Measurements from ENCODE around the gene CTBP2. TPM values are rescaled to one million over a fixed set of nuclear protein-coding genes. Genes with fewer than 3 reads are reported as not detected.
A peak's percentile ranks its signal among the peaks of the same experiment; 100 is the strongest.

The CTBP2 gene
- total RNA-seq, 1 experiment from 2014 or later: 78.7 TPM

DNA sequence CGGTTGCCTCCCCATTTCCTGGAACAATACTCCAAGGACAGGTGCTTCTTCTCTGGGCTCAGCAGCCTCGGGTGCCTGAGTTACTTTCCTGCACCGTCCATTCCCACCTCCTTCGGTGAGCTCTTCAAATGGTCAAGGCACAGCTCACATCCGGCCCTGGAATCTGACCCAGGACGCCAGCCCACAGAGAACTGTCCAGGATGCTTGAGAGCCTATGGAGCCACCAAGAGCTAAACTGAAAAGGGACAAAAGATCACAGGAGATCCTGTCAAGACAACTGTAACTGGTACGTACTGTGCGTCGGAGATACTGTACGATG, 72.5 kb downstream of the CTBP2 start:
- TF ChIP-seq, protein P1, sequence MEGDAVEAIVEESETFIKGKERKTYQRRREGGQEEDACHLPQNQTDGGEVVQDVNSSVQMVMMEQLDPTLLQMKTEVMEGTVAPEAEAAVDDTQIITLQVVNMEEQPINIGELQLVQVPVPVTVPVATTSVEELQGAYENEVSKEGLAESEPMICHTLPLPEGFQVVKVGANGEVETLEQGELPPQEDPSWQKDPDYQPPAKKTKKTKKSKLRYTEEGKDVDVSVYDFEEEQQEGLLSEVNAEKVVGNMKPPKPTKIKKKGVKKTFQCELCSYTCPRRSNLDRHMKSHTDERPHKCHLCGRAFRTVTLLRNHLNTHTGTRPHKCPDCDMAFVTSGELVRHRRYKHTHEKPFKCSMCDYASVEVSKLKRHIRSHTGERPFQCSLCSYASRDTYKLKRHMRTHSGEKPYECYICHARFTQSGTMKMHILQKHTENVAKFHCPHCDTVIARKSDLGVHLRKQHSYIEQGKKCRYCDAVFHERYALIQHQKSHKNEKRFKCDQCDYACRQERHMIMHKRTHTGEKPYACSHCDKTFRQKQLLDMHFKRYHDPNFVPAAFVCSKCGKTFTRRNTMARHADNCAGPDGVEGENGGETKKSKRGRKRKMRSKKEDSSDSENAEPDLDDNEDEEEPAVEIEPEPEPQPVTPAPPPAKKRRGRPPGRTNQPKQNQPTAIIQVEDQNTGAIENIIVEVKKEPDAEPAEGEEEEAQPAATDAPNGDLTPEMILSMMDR (IDR thresholded peaks at IDR 0.05; ENCODE audit: unreplicated experiment): no peak
- Mint-ChIP-seq H3K27ac (ENCODE audit: unreplicated experiment) (no peak overlapping the region), H3K27me3 (ENCODE audit: unreplicated experiment) (no peaks in the 10 kb centered on the region), H3K36me3 (ENCODE audit: insufficient read depth, unreplicated experiment) (peaks cover 49% of the 10 kb centered on the region), H3K9me3 (ENCODE audit: low read depth, unreplicated experiment) (no peaks in the 10 kb centered on the region), H3K4me3 (ENCODE audit: low read depth, unreplicated experiment) (no peak overlapping the region), H3K4me1 (ENCODE audit: low read depth, unreplicated experiment) (peaks cover 32% of the 10 kb centered on the region)
- BruUV-seq (replicated peaks): no TSS peak
- DNase-seq: no peak
- intact Hi-C loops (cut with micrococcal nuclease; ENCODE audit: unreplicated experiment): no loop called here
- CTCF ChIA-PET: no interaction called here

DNA sequence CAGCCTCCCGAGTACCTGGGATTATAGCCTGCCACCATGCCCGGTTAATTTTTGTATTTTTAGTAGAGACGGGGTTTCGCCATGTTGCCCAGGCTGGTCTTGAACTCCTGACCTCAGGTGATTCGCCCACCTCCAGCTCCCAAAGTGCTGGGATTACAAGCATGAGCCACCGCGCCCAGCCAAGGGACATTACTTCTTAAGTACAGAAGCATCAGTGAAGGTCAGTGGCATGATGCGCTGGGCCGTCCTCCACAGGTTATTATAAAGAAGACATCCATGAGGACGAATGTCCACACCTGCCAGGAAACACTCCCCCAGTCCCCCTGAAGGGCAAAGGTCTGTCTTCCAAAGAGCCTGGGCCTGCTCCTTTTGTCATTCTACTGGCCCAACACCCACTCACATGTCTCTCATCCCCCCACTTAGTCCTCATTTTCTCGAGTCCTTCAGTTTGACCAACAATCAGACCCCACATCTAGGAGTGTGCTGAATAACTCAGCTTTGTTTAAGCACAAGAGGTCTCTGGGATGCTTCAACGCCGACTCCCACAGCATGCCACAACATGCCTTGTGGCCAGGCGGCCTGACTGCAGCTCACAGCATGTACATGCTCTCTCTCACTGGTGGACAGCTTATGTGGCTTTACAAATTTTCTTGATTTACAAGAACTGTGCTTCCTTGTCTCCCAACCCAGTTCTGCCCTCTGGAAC, 73.0 kb downstream of the CTBP2 start:
- TF ChIP-seq, protein P1 (IDR thresholded peaks at IDR 0.05; ENCODE audit: unreplicated experiment): no peak
- Mint-ChIP-seq H3K27ac (ENCODE audit: unreplicated experiment) (no peak overlapping the region), H3K4me1 (ENCODE audit: low read depth, unreplicated experiment) (peaks cover 32% of the 10 kb centered on the region), H3K9me3 (ENCODE audit: low read depth, unreplicated experiment) (no peaks in the 10 kb centered on the region), H3K36me3 (ENCODE audit: insufficient read depth, unreplicated experiment) (peaks cover 54% of the 10 kb centered on the region), H3K4me3 (ENCODE audit: low read depth, unreplicated experiment) (no peak overlapping the region), H3K27me3 (ENCODE audit: unreplicated experiment) (no peaks in the 10 kb centered on the region)
- no TSS peak for BruUV-seq (replicated peaks)
- intact Hi-C loops (cut with micrococcal nuclease; ENCODE audit: unreplicated experiment): no loop called here
- CTCF ChIA-PET: no interaction called here
- no peak for DNase-seq

DNA sequence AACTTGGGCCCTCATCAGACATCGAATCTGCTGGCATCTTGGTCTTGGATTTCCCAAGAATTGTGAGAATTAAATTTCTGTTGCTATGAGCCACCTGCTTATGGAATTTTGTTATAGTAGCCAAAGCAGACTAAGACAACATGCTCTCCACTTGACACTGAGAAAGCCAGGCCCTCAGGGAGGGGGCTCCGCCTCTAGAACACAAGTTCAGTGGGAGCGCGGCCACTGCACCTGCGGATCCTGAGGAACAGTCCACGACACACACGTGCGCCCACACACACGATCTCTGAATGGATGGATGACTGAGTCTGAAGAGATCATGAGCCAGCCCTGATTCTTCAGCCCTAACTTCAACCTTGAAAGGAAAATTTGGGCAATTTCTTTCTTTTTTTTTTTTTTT, 73.7 kb downstream of the CTBP2 start:
- BruUV-seq (replicated peaks): no TSS peak
- intact Hi-C loops (cut with micrococcal nuclease; ENCODE audit: unreplicated experiment): no loop called here
- Mint-ChIP-seq H3K4me1 (ENCODE audit: low read depth, unreplicated experiment) (peaks cover 32% of the 10 kb centered on the region), H3K27me3 (ENCODE audit: unreplicated experiment) (no peaks in the 10 kb centered on the region), H3K27ac (ENCODE audit: unreplicated experiment) (no peak overlapping the region), H3K36me3 (ENCODE audit: insufficient read depth, unreplicated experiment) (peaks cover 59% of the 10 kb centered on the region), H3K9me3 (ENCODE audit: low read depth, unreplicated experiment) (no peaks in the 10 kb centered on the region), H3K4me3 (ENCODE audit: low read depth, unreplicated experiment) (no peak overlapping the region)
- TF ChIP-seq, protein P1 (IDR thresholded peaks at IDR 0.05; ENCODE audit: unreplicated experiment): no peak
- DNase-seq: no peak
- CTCF ChIA-PET: interaction anchor here (1.4 kb wide), 1 partner anchor 11 kb away, joined by 10 read pairs; no protein-coding TSS in a partner anchor

DNA sequence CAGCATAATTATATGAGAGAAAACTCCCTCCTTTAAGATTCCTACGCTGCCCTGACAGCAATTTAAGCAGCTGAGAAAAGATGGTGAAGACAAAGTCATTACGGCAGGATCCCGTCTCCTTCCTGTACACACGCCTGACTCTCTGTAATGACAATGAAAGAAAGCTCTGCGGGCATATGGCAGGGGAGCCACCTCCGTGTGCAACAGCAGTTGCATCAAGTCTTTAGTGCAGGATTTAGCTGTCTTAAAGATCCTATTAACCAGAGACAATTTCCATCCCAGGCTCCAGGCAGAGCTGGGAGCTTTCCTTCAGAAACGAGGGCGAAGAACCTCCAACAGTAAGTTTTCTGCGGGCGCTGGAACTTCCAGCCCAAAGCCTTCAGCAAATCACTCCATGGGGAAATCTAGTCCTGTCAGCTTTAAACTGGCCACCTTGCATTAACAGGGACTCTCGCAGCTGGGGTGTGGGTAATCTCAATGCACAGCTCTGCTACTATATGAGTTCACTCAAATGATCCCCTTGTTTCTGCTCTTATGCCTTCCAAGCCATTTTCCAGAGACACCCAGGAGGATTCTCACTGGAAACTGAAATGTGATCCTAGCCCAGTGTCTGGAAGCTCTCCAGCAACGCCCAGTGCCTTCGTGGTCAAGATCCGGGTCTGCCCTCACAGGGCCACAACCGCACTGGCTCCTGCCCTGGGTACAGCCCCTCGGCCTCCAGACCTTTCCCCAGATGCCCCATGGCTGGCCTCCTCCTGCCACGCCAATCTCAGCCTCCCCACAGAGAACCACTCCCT, 74.9 kb downstream of the CTBP2 start:
- intact Hi-C loops (cut with micrococcal nuclease; ENCODE audit: unreplicated experiment): no loop called here
- no TSS peak for BruUV-seq (replicated peaks)
- Mint-ChIP-seq H3K4me3 (ENCODE audit: low read depth, unreplicated experiment) (peak overlapping the region; percentile 69), H3K27me3 (ENCODE audit: unreplicated experiment) (no peaks in the 10 kb centered on the region), H3K9me3 (ENCODE audit: low read depth, unreplicated experiment) (no peaks in the 10 kb centered on the region), H3K27ac (ENCODE audit: unreplicated experiment) (peak overlapping the region; percentile 100), H3K4me1 (ENCODE audit: low read depth, unreplicated experiment) (peaks cover 32% of the 10 kb centered on the region), H3K36me3 (ENCODE audit: insufficient read depth, unreplicated experiment) (peaks cover 68% of the 10 kb centered on the region)
- TF ChIP-seq, protein P1 (IDR thresholded peaks at IDR 0.05; ENCODE audit: unreplicated experiment): no peak
- DNase-seq: no peak
- CTCF ChIA-PET: interaction anchor here (0.5 to 1.8 kb wide), 5 partner anchors 13 to 93 kb away, joined by 3 to 10 read pairs (median 5); no protein-coding TSS in a partner anchor

All from Calu3 (cell line).